Keratinocyte (primary cell): ENCODE measurements around the gene KCNJ16. TPM values are rescaled to one million over a fixed set of nuclear protein-coding genes. Genes with fewer than 3 reads are reported as not detected.

Experiments used
- DNase-seq: peaks from one replicate; pipeline ENCODE4 v3.0.0-alpha.2; 2011; ENCODE audit warnings: low read depth, missing footprints, low spot score
- FAIRE-seq: peaks from 2 replicates; lab custom pipeline; 2011; peaks lifted over from hg19 to GRCh38; lab: Jason Lieb, UNC
- H2AFZ ChIP-seq: 2 replicates; pipeline ENCODE4 v1.6.0; 2012; ENCODE audit warnings: low read length, control low read depth, inconsistent platforms; ENCODE audit not compliant: control insufficient read depth
- H3K27ac ChIP-seq: 2 replicates; pipeline ENCODE4 v1.5.1; 2011; ENCODE audit warnings: low read length; ENCODE audit not compliant: control insufficient read depth, insufficient read depth
- H3K27me3 ChIP-seq: 3 replicates; pipeline ENCODE4 v1.6.0; 2011; ENCODE audit warnings: low read length; ENCODE audit not compliant: control insufficient read depth, insufficient read depth; ENCODE audit errors: extremely low read depth
- H3K36me3 ChIP-seq, 2 experiments: 2 replicates in 1 of 2; 3 replicates in 1 of 2; pipeline ENCODE4 v1.5.1; 2011; ENCODE audit warnings: low read length in 2 of 2, mild to moderate bottlenecking in 1 of 2; ENCODE audit not compliant: control insufficient read depth in 2 of 2, insufficient read depth in 2 of 2; ENCODE audit errors: extremely low read depth in 1 of 2
- H3K4me1 ChIP-seq: 3 replicates; pipeline ENCODE4 v1.5.1; 2011; ENCODE audit warnings: low read length; ENCODE audit not compliant: control insufficient read depth, insufficient read depth; ENCODE audit errors: extremely low read depth
- H3K4me2 ChIP-seq: 3 replicates; pipeline ENCODE4 v1.6.0; 2011; ENCODE audit warnings: low read depth, low read length; ENCODE audit not compliant: control insufficient read depth, insufficient read depth; ENCODE audit errors: extremely low read depth
- H3K4me3 ChIP-seq, 3 experiments: fragments of 200-600 bp in 1 of 3; sonication (generic) in 1 of 3; 2 replicates in 2 of 3; 3 replicates in 1 of 3; pipeline ENCODE4 v1.5.1; 2011 to 2016; ENCODE audit warnings: low read length in 3 of 3, mild to moderate bottlenecking in 3 of 3, control low read depth in 2 of 3, inconsistent platforms in 1 of 3, low read depth in 1 of 3, mixed read lengths in 1 of 3, mixed run types in 1 of 3, moderate library complexity in 1 of 3; ENCODE audit not compliant: control insufficient read depth in 2 of 3, insufficient read depth in 2 of 3; ENCODE audit errors: extremely low read depth in 1 of 3
- H3K79me2 ChIP-seq: 2 replicates; pipeline ENCODE4 v1.6.0; 2012; ENCODE audit warnings: low read length; ENCODE audit not compliant: control insufficient read depth, insufficient read depth
- H3K9ac ChIP-seq: 3 replicates; pipeline ENCODE4 v1.6.0; 2011; ENCODE audit warnings: low read length; ENCODE audit not compliant: control insufficient read depth, insufficient read depth; ENCODE audit errors: extremely low read depth
- H3K9me1 ChIP-seq: 3 replicates; pipeline ENCODE4 v1.6.0; 2011; ENCODE audit warnings: low read length; ENCODE audit not compliant: control insufficient read depth, insufficient read depth; ENCODE audit errors: extremely low read depth
- H3K9me3 ChIP-seq: 2 replicates; pipeline ENCODE4 v1.5.1; 2012; ENCODE audit warnings: low read depth, low read length; ENCODE audit not compliant: control insufficient read depth
- H4K20me1 ChIP-seq: 3 replicates; pipeline ENCODE4 v1.6.0; 2011; ENCODE audit warnings: low read length; ENCODE audit not compliant: control insufficient read depth, insufficient read depth; ENCODE audit errors: extremely low read depth
- EZH2 ChIP-seq: IDR thresholded peaks from one replicate; pipeline ENCODE4 v1.6.1; 2012; ENCODE audit warnings: inconsistent platforms, mild to moderate bottlenecking, low read length, moderate library complexity
- dilution Hi-C: fragments of 300-500 bp; cut with MboI; formaldehyde crosslinking; loops from one replicate; pipeline ENCODE4 v1.7.0; 2020; ENCODE audit warnings: low sequenced_read_pairs; ENCODE audit not compliant: extremely low pct_ligation_motif_present
- polyA plus RNA-seq, 5 experiments: library from polyadenylated mRNA; depleted of rRNA in 3 of 5; stranded (reverse) in 3 of 5; stranded (forward) in 1 of 5; unstranded in 1 of 5; fragments of >200 nt; gene quantifications; 1 replicate in 1 of 5; 2 replicates in 3 of 5; 3 replicates in 1 of 5; pipeline versions ENCODE4 v1.2.1 to v1.2.3, GENCODE V29; 2011 to 2012; ENCODE audit warnings: missing spikeins in 2 of 5, low read depth in 1 of 5, low replicate concordance in 1 of 5
- TF ChIP-seq, protein P1 (sequence below), 3 experiments: IDR thresholded peaks in 1 of 3; conservative IDR thresholded peaks in 1 of 3; optimal IDR thresholded peaks in 1 of 3; 2 replicates in 2 of 3; 3 replicates in 1 of 3; pipeline versions ENCODE3 to v1.5.1; 2011; ENCODE audit warnings: low read length in 3 of 3, mild to moderate bottlenecking in 3 of 3, moderate library complexity in 2 of 3, control low read depth in 1 of 3, inconsistent platforms in 1 of 3; ENCODE audit not compliant: insufficient read depth in 2 of 3; ENCODE audit errors: extremely low read depth in 1 of 3

Gene KCNJ16
- polyA plus RNA-seq, 1 donor (not counting 4 experiments of a cell fraction or from before 2014, with no cell fraction given), result not detected

DNA sequence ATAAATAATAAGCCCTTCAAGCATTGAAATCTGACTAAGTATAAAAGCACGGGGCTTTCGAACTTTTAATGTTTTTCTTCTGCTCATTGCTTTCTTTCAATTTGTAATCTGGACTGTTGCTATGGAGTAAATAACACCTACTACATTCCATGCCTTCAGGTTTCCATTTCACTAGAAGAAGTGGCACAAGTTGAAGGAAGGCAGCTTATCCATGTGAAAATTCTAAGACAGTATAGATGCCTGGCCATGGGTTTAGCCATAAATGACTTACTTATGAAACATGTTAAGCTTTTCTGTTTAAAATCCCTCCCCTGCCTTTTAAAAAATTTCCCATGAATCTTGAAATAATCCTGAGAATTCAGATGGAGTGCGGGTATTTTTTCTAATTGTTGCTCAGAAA, 30.6 kb downstream of the KCNJ16 start:
- FAIRE-seq, result no peak
- Histone ChIP-seq H3K9me1 (no peaks in the 10 kb centered on the region), H3K4me3 (no peak overlapping the region), H3K79me2 (no peaks in the 10 kb centered on the region), H3K4me1 (no peaks in the 10 kb centered on the region), H3K9me3 (no peaks in the 10 kb centered on the region), H3K9ac (no peak overlapping the region), H3K4me2 (no peak overlapping the region), H3K27me3 (no peaks in the 10 kb centered on the region), H4K20me1 (no peaks in the 10 kb centered on the region), H3K36me3 (no peaks in the 10 kb centered on the region), H3K27ac (no peak overlapping the region), H2AFZ (no peak overlapping the region)
- DNase-seq, result no peak
- dilution Hi-C loops, result no loop called here
- TF ChIP-seq, protein P1, sequence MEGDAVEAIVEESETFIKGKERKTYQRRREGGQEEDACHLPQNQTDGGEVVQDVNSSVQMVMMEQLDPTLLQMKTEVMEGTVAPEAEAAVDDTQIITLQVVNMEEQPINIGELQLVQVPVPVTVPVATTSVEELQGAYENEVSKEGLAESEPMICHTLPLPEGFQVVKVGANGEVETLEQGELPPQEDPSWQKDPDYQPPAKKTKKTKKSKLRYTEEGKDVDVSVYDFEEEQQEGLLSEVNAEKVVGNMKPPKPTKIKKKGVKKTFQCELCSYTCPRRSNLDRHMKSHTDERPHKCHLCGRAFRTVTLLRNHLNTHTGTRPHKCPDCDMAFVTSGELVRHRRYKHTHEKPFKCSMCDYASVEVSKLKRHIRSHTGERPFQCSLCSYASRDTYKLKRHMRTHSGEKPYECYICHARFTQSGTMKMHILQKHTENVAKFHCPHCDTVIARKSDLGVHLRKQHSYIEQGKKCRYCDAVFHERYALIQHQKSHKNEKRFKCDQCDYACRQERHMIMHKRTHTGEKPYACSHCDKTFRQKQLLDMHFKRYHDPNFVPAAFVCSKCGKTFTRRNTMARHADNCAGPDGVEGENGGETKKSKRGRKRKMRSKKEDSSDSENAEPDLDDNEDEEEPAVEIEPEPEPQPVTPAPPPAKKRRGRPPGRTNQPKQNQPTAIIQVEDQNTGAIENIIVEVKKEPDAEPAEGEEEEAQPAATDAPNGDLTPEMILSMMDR (optimal IDR thresholded peaks at IDR 0.05 in 1 of 3, IDR thresholded peaks at IDR 0.05 in 1 of 3, conservative IDR thresholded peaks at IDR 0.05 in 1 of 3; ENCODE audit: extremely low read depth in 1 of 3, insufficient read depth in 2 of 3, low read length in 3 of 3), result no peak

DNA sequence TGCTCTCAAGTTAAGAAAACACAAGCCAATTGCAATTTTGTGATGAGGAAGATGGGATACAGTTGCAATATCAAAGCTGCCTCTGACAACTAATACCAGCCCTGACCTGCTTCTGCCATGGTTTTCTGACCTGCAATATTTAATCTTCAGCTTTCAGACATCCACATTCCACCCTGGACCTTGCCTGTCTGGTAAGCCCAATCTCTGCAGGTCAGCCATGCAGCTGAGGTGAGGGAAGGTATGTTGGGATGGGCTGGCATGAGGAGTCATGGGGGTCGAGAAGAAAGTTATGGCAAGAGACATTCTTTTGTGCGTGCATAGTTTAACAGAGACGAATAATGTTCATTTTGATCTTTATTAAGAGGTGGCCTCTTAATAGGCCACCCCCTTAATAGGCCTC, 31.5 kb downstream of the KCNJ16 start:
- FAIRE-seq, result no peak

More for the DNA sequence above, 31.5 kb downstream of the KCNJ16 start:
- dilution Hi-C loops, result no loop called here
- Histone ChIP-seq H3K27ac (no peak overlapping the region), H3K9me1 (no peaks in the 10 kb centered on the region), H3K9ac (no peak overlapping the region), H2AFZ (no peak overlapping the region), H3K79me2 (no peaks in the 10 kb centered on the region), H3K4me3 (no peak overlapping the region), H3K27me3 (no peaks in the 10 kb centered on the region), H3K4me2 (no peak overlapping the region), H3K4me1 (no peaks in the 10 kb centered on the region), H3K9me3 (no peaks in the 10 kb centered on the region), H3K36me3 (no peaks in the 10 kb centered on the region), H4K20me1 (no peaks in the 10 kb centered on the region)
- DNase-seq, result no peak
- no peak for TF ChIP-seq EZH2
- TF ChIP-seq, protein P1 (optimal IDR thresholded peaks at IDR 0.05 in 1 of 3, IDR thresholded peaks at IDR 0.05 in 1 of 3, conservative IDR thresholded peaks at IDR 0.05 in 1 of 3; ENCODE audit: extremely low read depth in 1 of 3, insufficient read depth in 2 of 3, low read length in 3 of 3), result no peak
